HEK293 (cell line): ENCODE data around the gene ZSCAN2.
A peak's percentile ranks its signal among the peaks of the same experiment; 100 is the strongest.

ENCODE experiments used
- FEZF1 ChIP-seq: fragments of 450-650 bp; formaldehyde crosslinking; IDR thresholded peaks from 2 replicates; pipeline ENCODE4 v1.5.1; 2016; ENCODE audit warnings: missing biosample characterization, missing genetic modification characterization
- IKZF3 ChIP-seq: fragments of 450-650 bp; IDR thresholded peaks from 2 replicates; pipeline ENCODE4 v1.5.0; 2018; ENCODE audit warnings: missing biosample characterization, mild to moderate bottlenecking, missing genetic modification characterization, moderate library complexity
- KLF10 ChIP-seq: fragments of 450-650 bp; IDR thresholded peaks from 2 replicates; pipeline ENCODE4 v1.5.1; 2018; ENCODE audit warnings: missing biosample characterization, mild to moderate bottlenecking, missing genetic modification characterization
- KLF16 ChIP-seq: fragments of 450-650 bp; formaldehyde crosslinking; IDR thresholded peaks from 2 replicates; pipeline ENCODE4 v1.5.1; 2017; ENCODE audit warnings: missing biosample characterization, missing genetic modification characterization
- KLF8 ChIP-seq: fragments of 450-650 bp; formaldehyde crosslinking; IDR thresholded peaks from 2 replicates; pipeline ENCODE4 v1.5.1; 2016; ENCODE audit warnings: missing biosample characterization, missing genetic modification characterization
- OVOL3 ChIP-seq: fragments of 450-650 bp; formaldehyde crosslinking; IDR thresholded peaks from 2 replicates; pipeline ENCODE4 v1.5.1; 2016; ENCODE audit warnings: missing biosample characterization, missing genetic modification characterization
- PRDM1 ChIP-seq: fragments of 450-650 bp; formaldehyde crosslinking; IDR thresholded peaks from 2 replicates; pipeline ENCODE4; 2016; ENCODE audit warnings: missing biosample characterization, missing genetic modification characterization
- PRDM10 ChIP-seq: fragments of 450-650 bp; formaldehyde crosslinking; IDR thresholded peaks from 2 replicates; pipeline ENCODE4 v1.5.1; 2016; ENCODE audit warnings: missing biosample characterization, missing genetic modification characterization
- SCRT2 ChIP-seq: fragments of 450-650 bp; formaldehyde crosslinking; IDR thresholded peaks from 2 replicates; pipeline ENCODE4 v1.5.1; 2016; ENCODE audit warnings: missing biosample characterization, missing genetic modification characterization
- SETDB1 ChIP-seq: IDR thresholded peaks from one replicate; pipeline ENCODE4 v1.6.1; 2017; ENCODE audit warnings: mild to moderate bottlenecking, low read length, moderate library complexity, mixed read lengths; ENCODE audit not compliant: insufficient read length
- TRIM28 ChIP-seq: IDR thresholded peaks from 2 replicates; pipeline ENCODE4 v1.6.1; 2011; ENCODE audit warnings: low read length, control low read depth, borderline replicate concordance
- ZBTB10 ChIP-seq: fragments of 450-650 bp; formaldehyde crosslinking; IDR thresholded peaks from 2 replicates; pipeline ENCODE4 v1.5.1; 2016; ENCODE audit warnings: missing biosample characterization, missing genetic modification characterization
- ZBTB7A ChIP-seq: fragments of 450-650 bp; formaldehyde crosslinking; IDR thresholded peaks from 2 replicates; pipeline ENCODE4 v1.5.1; 2016; ENCODE audit warnings: low read depth, missing biosample characterization, missing genetic modification characterization
- ZFP69B ChIP-seq: fragments of 450-650 bp; formaldehyde crosslinking; IDR thresholded peaks from 2 replicates; pipeline ENCODE4 v1.5.1; 2016; ENCODE audit warnings: missing biosample characterization, missing genetic modification characterization
- ZNF132 ChIP-seq: fragments of 450-650 bp; formaldehyde crosslinking; IDR thresholded peaks from 2 replicates; pipeline ENCODE4 v1.5.1; 2017; ENCODE audit warnings: missing biosample characterization, missing genetic modification characterization, borderline replicate concordance
- ZNF146 ChIP-seq: fragments of 450-650 bp; formaldehyde crosslinking; IDR thresholded peaks from 2 replicates; pipeline ENCODE4 v1.5.1; 2016; ENCODE audit warnings: missing biosample characterization, missing genetic modification characterization
- ZNF184 ChIP-seq: fragments of 450-650 bp; IDR thresholded peaks from 2 replicates; pipeline ENCODE4 v1.5.1; 2018; ENCODE audit warnings: missing biosample characterization, mild to moderate bottlenecking, missing genetic modification characterization
- ZNF214 ChIP-seq: fragments of 450-650 bp; formaldehyde crosslinking; IDR thresholded peaks from 2 replicates; pipeline ENCODE4 v1.5.1; 2017; ENCODE audit warnings: missing biosample characterization, mild to moderate bottlenecking, missing genetic modification characterization, borderline replicate concordance
- ZNF239 ChIP-seq: fragments of 450-650 bp; formaldehyde crosslinking; IDR thresholded peaks from 2 replicates; pipeline ENCODE4 v1.5.1; 2016; ENCODE audit warnings: missing biosample characterization, missing genetic modification characterization
- ZNF274 ChIP-seq, 2 experiments: fragments of 200-500 bp in 1 of 2; fragments of 450-650 bp in 1 of 2; sonication (Bioruptor generic) in 1 of 2; formaldehyde crosslinking in 1 of 2; IDR thresholded peaks; 2 replicates each; pipeline versions ENCODE4 v1.5.1 to v1.6.1; 2014 to 2016; ENCODE audit warnings: borderline replicate concordance in 1 of 2, inconsistent platforms in 1 of 2, low read length in 1 of 2, missing biosample characterization in 1 of 2, missing genetic modification characterization in 1 of 2
- ZNF394 ChIP-seq: fragments of 450-650 bp; formaldehyde crosslinking; IDR thresholded peaks from 2 replicates; pipeline ENCODE4 v1.5.1; 2016; ENCODE audit warnings: missing biosample characterization, missing genetic modification characterization, mild to moderate bottlenecking, moderate library complexity, borderline replicate concordance
- ZNF488 ChIP-seq: fragments of 450-650 bp; formaldehyde crosslinking; IDR thresholded peaks from 2 replicates; pipeline ENCODE4 v1.5.1; 2016; ENCODE audit warnings: missing biosample characterization, missing genetic modification characterization
- ZNF501 ChIP-seq: fragments of 450-650 bp; formaldehyde crosslinking; IDR thresholded peaks from 2 replicates; pipeline ENCODE4 v1.5.1; 2016; ENCODE audit warnings: missing biosample characterization, missing genetic modification characterization
- ZNF521 ChIP-seq: fragments of 450-650 bp; formaldehyde crosslinking; IDR thresholded peaks from 2 replicates; pipeline ENCODE4 v1.5.1; 2017; ENCODE audit warnings: missing biosample characterization, mild to moderate bottlenecking, missing genetic modification characterization
- ZNF544 ChIP-seq: fragments of 450-650 bp; formaldehyde crosslinking; IDR thresholded peaks from 2 replicates; pipeline ENCODE4 v1.5.0; 2017; ENCODE audit warnings: missing biosample characterization, missing genetic modification characterization
- ZNF558 ChIP-seq: fragments of 450-650 bp; formaldehyde crosslinking; IDR thresholded peaks from 2 replicates; pipeline ENCODE4 v1.5.1; 2016; ENCODE audit warnings: missing biosample characterization, missing genetic modification characterization
- ZNF580 ChIP-seq: fragments of 450-650 bp; formaldehyde crosslinking; IDR thresholded peaks from 2 replicates; pipeline ENCODE4 v1.5.1; 2016; ENCODE audit warnings: missing biosample characterization, missing genetic modification characterization
- ZNF629 ChIP-seq: fragments of 450-650 bp; formaldehyde crosslinking; IDR thresholded peaks from 2 replicates; pipeline ENCODE4 v1.5.1; 2017; ENCODE audit warnings: missing biosample characterization, missing genetic modification characterization
- ZSCAN23 ChIP-seq: fragments of 450-650 bp; formaldehyde crosslinking; IDR thresholded peaks from 2 replicates; pipeline ENCODE4 v1.5.1; 2016; ENCODE audit warnings: missing biosample characterization, missing genetic modification characterization
- ZSCAN30 ChIP-seq: fragments of 450-650 bp; IDR thresholded peaks from 2 replicates; pipeline ENCODE4 v1.5.1; 2018; ENCODE audit warnings: missing biosample characterization, mild to moderate bottlenecking, missing genetic modification characterization, moderate library complexity
- TF ChIP-seq, protein P1 (sequence below): fragments of 450-650 bp; formaldehyde crosslinking; IDR thresholded peaks from 2 replicates; pipeline ENCODE4 v1.5.1; 2016; ENCODE audit warnings: missing biosample characterization, missing genetic modification characterization
- TF ChIP-seq, protein P2 (sequence below): fragments of 450-650 bp; formaldehyde crosslinking; IDR thresholded peaks from 2 replicates; pipeline ENCODE4; 2016; ENCODE audit warnings: missing biosample characterization, missing genetic modification characterization

Gene ZSCAN2

DNA sequence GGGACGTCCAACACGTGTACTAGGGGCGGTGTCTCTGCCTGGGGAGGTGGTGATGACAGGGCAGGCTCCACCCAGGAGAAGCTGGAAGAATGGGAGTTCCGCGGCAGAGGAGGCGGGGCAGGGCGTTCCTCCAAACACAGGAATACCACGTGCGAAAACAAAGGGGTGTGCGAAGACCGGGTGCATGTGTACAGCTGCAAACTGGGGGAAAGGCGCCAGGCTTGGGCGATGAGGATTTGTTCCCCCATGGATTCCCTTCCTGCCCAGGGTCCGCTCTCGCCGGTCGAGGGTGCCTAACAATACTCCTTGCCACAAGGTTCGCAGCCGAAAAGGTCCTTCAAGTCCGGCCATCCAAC, 500 bp upstream of the ZSCAN2 start (continued):
- TF ChIP-seq ZNF558 (tag by site-specific recombination) (no peak), FEZF1 (tag by site-specific recombination) (no peak), ZFP69B (tag by site-specific recombination) (peak; percentile 66; the same call in 1 of the 2 replicates), ZNF394 (tag by site-specific recombination) (peak; percentile 97), KLF16 (peak; percentile 93), ZNF521 (no peak), ZNF629 (tag by site-specific recombination) (no peak), ZNF580 (no peak), ZBTB7A (tag by site-specific recombination) (no peak), SETDB1 (peak; percentile 20), ZNF488 (tag by site-specific recombination) (no peak), ZNF214 (tag by site-specific recombination) (no peak), ZNF274 (IDR thresholded peaks at IDR 0.05; ENCODE audit: low read length) (no peak), ZNF274 (tag by site-specific recombination; IDR thresholded peaks at IDR 0.05; ENCODE audit: borderline replicate concordance) (no peak), IKZF3 (tag by site-specific recombination) (peak; percentile 87), TRIM28 (no peak), ZNF132 (tag by site-specific recombination) (no peak), ZSCAN23 (no peak), ZNF146 (tag by site-specific recombination) (no peak), ZNF239 (tag by site-specific recombination) (no peak), KLF10 (tag by site-specific recombination) (peak; percentile 91), PRDM1 (tag by site-specific recombination) (peak; percentile 65; the same call in 1 of the 2 replicates), OVOL3 (tag by site-specific recombination) (no peak), PRDM10 (tag by site-specific recombination) (peak; percentile 94), ZNF501 (tag by site-specific recombination) (peak; percentile 33; the same call in 1 of the 2 replicates), SCRT2 (tag by site-specific recombination) (peak; percentile 61), KLF8 (tag by site-specific recombination) (0 out of 2 replicates have a peak, but pooled peaks have one; percentile 27), ZSCAN30 (tag by site-specific recombination) (0 out of 2 replicates have a peak, but pooled peaks have one; percentile 35), ZBTB10 (tag by site-specific recombination) (no peak), ZNF544 (no peak), ZNF184 (tag by site-specific recombination) (no peak)
- TF ChIP-seq, protein P1, sequence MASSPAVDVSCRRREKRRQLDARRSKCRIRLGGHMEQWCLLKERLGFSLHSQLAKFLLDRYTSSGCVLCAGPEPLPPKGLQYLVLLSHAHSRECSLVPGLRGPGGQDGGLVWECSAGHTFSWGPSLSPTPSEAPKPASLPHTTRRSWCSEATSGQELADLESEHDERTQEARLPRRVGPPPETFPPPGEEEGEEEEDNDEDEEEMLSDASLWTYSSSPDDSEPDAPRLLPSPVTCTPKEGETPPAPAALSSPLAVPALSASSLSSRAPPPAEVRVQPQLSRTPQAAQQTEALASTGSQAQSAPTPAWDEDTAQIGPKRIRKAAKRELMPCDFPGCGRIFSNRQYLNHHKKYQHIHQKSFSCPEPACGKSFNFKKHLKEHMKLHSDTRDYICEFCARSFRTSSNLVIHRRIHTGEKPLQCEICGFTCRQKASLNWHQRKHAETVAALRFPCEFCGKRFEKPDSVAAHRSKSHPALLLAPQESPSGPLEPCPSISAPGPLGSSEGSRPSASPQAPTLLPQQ: peak; percentile 77
- TF ChIP-seq, protein P2, sequence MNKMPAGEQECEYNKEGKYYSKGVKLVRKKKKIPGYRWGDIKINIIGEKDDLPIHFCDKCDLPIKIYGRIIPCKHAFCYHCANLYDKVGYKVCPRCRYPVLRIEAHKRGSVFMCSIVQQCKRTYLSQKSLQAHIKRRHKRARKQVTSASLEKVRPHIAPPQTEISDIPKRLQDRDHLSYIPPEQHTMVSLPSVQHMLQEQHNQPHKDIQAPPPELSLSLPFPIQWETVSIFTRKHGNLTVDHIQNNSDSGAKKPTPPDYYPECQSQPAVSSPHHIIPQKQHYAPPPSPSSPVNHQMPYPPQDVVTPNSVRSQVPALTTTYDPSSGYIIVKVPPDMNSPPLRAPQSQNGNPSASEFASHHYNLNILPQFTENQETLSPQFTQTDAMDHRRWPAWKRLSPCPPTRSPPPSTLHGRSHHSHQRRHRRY (tag by site-specific recombination): no peak
